Pancreas (tissue), 10 donors: ENCODE data around the gene TMIE. TPM values are rescaled to one million over a fixed set of nuclear protein-coding genes. Genes with fewer than 3 reads are reported as not detected.
A peak's percentile ranks its signal among the peaks of the same experiment; 100 is the strongest.

Experiments
- ATAC-seq, 4 donors: fragments of 200-7000 bp; cut with Tn5 transposase; one replicate each; pipeline versions ENCODE4 v1.8.0 to v1.9.1; 2020; ENCODE audit warnings: mild to moderate bottlenecking in 4 of 4, moderate library complexity in 4 of 4
- DNase-seq, 6 donors: peaks; one replicate each; pipeline ENCODE4 v3.0.0-alpha.2; 2020
- FAIRE-seq: peaks from 2 replicates; lab custom pipeline; 2012; peaks lifted over from hg19 to GRCh38; lab: Jason Lieb, UNC
- H3K27ac ChIP-seq, 4 donors: fragments of 200-600 bp; sonication (generic); 1 replicate in 3 of 4; 2 replicates in 1 of 4; pipeline versions ENCODE4 v1.5.0 to v1.8.0; 2020
- H3K27me3 ChIP-seq, 4 donors: fragments of 200-600 bp; one replicate each; pipeline ENCODE4 v1.8.0; 2021
- H3K36me3 ChIP-seq, 3 donors: fragments of 200-600 bp; sonication (generic) in 1 of 3; one replicate each; pipeline versions ENCODE4 v1.5.0 to v1.8.0; 2020 to 2021
- H3K4me1 ChIP-seq, 3 donors: fragments of 200-600 bp; one replicate each; pipeline ENCODE4 v1.8.0; 2021
- H3K4me3 ChIP-seq, 4 donors: fragments of 200-600 bp; sonication (generic) in 2 of 4; one replicate each; pipeline versions ENCODE4 v1.5.0 to v1.8.0; 2020 to 2021
- H3K9me3 ChIP-seq, 4 donors: fragments of 200-600 bp; one replicate each; pipeline ENCODE4 v1.8.0; 2021
- WGBS, 2 donors: extraction: QIAGEN DNeasy Blood & Tissue Kit; methylation state at CpG; one replicate each; pipeline ENCODE4 v1.1.7; 2013; 5-methylcytosine and 5-hydroxymethylcytosine counted together
- intact Hi-C, 3 donors: fragments of 100-400 bp; cut with DNase I; formaldehyde crosslinking; loops; one replicate each; pipeline versions ENCODE4 v1.11.1 to v1.14.2; 2022
- polyA plus RNA-seq, 2 donors: library from polyadenylated mRNA; stranded (reverse); fragments of 200-250 nt; gene quantifications; one replicate each; pipeline ENCODE4 v1.2.3, GENCODE V29; 2013
- total RNA-seq, 6 donors: library from RNA; stranded (reverse); fragmentation: NEBNext Ultra II Directional in 4 of 6; extraction: Animal tissue kit (Norgen Biotek cat#: 25700) in 4 of 6; gene quantifications; one replicate each; pipeline versions ENCODE4 v1.2.1 to v1.2.4, GENCODE V29; 2021 to 2023
- TF ChIP-seq, protein P1 (sequence below), 4 donors: fragments of 200-600 bp; sonication (generic) in 3 of 4; IDR thresholded peaks; one replicate each; pipeline versions ENCODE4 v1.5.0 to v1.8.0; 2021; ENCODE audit warnings: antibody characterized with exemption in 4 of 4
- donor health status: healthy with polysubstance abuse.
- donor health status: DM: no; HTN: no; CAD: no; lungs with moderate emphysema.
- donor health status: DM: no; HTN: no; CAD: no.
- donor health status: control.
- donor health status: control.
- donor health status: Bipolar disorder and iron deficiency.
- donor health status: DM: yes; HTN: yes; CAD: no.
- donor health status: DM: no; HTN: no; CAD: no.
- donor health status: DM: no; HTN: no; CAD: no.
- donor health status: DM: yes; HTN: yes; CAD: no.

The TMIE gene
- total and polyA plus RNA-seq, 8 donors: 0.08 to 0.52 (median 0.14) TPM; not detected in 1

DNA sequence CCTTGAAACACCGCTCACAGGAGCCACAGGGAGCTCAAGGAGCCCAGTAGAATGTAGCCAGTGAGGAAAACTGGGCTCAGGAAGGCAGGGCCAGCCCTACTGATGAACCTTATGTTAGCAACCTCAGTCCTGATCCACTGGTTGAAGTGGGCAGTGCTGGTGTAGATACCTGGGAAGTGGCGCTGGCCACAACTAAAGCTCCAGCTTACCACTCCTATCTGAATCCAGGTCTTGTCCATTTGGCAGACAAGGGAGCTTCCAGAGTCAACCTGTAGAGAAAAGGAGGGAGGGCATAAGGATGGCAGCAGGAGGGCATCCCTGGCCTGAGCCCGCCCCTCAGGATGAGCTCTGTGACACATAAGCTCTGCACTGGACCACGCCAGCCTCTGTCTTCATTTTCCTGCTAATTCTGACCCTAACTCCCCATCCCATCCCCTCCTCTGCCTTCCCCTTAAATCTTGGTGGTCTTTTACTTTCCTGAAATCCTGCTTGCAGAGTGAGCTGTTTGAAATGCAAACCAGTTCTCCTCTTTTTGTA is 18.6 kb downstream of the TMIE start:
- no peaks in the 10 kb centered on the region for H3K4me1 ChIP-seq
- no peaks in the 10 kb centered on the region for H3K27me3 ChIP-seq
- no peaks in the 10 kb centered on the region for H3K9me3 ChIP-seq
- intact Hi-C loops: no loop called here
- no peak overlapping the region for H3K4me3 ChIP-seq
- H3K36me3 ChIP-seq: no peaks in the 10 kb centered on the region
- 77 to 93% methylated on average over 4 of the region's 4 CpGs for WGBS, 2 donors
- DNase-seq (peak in 1 of 6 donors; percentile 13), FAIRE-seq (no peak), ATAC-seq (no peak)
- no peak overlapping the region for H3K27ac ChIP-seq
- TF ChIP-seq, protein P1, sequence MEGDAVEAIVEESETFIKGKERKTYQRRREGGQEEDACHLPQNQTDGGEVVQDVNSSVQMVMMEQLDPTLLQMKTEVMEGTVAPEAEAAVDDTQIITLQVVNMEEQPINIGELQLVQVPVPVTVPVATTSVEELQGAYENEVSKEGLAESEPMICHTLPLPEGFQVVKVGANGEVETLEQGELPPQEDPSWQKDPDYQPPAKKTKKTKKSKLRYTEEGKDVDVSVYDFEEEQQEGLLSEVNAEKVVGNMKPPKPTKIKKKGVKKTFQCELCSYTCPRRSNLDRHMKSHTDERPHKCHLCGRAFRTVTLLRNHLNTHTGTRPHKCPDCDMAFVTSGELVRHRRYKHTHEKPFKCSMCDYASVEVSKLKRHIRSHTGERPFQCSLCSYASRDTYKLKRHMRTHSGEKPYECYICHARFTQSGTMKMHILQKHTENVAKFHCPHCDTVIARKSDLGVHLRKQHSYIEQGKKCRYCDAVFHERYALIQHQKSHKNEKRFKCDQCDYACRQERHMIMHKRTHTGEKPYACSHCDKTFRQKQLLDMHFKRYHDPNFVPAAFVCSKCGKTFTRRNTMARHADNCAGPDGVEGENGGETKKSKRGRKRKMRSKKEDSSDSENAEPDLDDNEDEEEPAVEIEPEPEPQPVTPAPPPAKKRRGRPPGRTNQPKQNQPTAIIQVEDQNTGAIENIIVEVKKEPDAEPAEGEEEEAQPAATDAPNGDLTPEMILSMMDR (IDR thresholded peaks at IDR 0.05): no peak

DNA sequence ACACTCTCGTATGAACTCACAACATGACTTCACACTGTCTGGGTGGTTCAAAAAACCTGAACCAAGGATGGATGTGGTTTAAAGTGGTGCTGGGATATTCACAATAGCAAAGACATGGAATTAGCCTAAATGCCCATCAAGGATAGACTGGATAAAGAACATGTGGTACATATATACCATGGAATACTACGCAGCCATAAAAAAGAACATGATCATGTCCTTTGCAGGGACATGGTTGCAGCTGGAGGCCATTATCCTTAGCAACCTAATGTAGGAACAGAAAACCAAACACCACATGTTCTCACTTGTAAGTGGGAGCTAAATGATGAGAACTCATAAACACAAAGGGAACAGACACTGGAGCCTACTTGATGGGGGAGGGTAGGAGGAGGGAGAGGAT is 19.8 kb downstream of the TMIE start:
- Histone ChIP-seq H3K4me1 (no peaks in the 10 kb centered on the region), H3K27me3 (no peaks in the 10 kb centered on the region), H3K27ac (no peak overlapping the region), H3K9me3 (no peaks in the 10 kb centered on the region), H3K4me3 (no peak overlapping the region), H3K36me3 (no peaks in the 10 kb centered on the region)
- FAIRE-seq: no peak
- no peak for ATAC-seq
- DNase-seq: no peak
- TF ChIP-seq, protein P1 (IDR thresholded peaks at IDR 0.05): no peak
- 74 to 95% methylated on average over 2 of the region's 2 CpGs for WGBS, 2 donors
- intact Hi-C loops: no loop called here

DNA sequence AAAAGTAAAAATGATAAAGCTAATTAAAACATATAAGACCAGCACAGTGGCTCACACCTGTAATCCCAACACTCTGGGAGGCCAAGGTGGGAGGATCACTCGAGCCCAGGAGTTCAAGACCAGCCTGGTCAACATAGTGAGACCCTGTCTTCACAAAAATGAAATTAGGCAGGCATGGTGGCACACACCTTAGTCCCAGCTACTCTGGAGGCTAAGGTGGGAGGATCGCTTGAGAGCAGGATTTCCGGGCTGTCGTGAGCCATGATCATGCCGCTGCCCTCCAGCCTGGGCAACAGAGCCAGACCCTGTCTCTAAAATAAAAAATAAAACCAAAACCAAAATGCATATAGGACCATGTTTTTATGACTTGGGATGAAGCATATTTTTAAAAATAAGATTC is 21.3 kb downstream of the TMIE start:
- Histone ChIP-seq H3K36me3 (no peaks in the 10 kb centered on the region), H3K9me3 (no peaks in the 10 kb centered on the region), H3K27ac (no peak overlapping the region), H3K4me3 (no peak overlapping the region), H3K4me1 (no peaks in the 10 kb centered on the region), H3K27me3 (no peaks in the 10 kb centered on the region)
- intact Hi-C loops: no loop called here
- 82 to 96% methylated on average over 5 of the region's 5 CpGs for WGBS, 2 donors
- FAIRE-seq (no peak), DNase-seq (peak in 1 of 6 donors; percentile 10), ATAC-seq (no peak)
- TF ChIP-seq, protein P1 (IDR thresholded peaks at IDR 0.05): no peak

DNA sequence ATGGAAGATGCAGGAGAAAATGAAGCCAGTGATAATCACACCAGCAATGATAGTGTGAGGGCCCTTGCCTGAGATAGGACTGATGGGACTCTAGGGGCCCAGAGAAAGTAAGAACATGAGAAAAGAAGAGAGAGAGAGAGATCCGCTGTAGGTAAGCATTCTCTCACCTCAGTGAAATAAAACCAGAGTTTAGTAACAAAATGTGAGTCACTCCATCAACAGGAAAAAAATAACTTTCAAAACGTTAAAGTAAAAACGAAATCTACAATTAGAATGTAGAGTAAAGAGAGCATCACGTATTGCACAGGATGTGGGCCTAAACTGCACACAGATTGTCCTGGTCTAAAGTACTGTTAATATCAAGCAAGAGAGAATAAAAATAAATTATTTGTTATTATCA is 23.2 kb downstream of the TMIE start:
- no peaks in the 10 kb centered on the region for H3K4me1 ChIP-seq
- H3K27ac ChIP-seq: no peak overlapping the region
- TF ChIP-seq, protein P1 (IDR thresholded peaks at IDR 0.05): no peak
- no peaks in the 10 kb centered on the region for H3K36me3 ChIP-seq
- H3K27me3 ChIP-seq: no peaks in the 10 kb centered on the region
- no peaks in the 10 kb centered on the region for H3K9me3 ChIP-seq
- intact Hi-C loops: no loop called here
- ATAC-seq (no peak), DNase-seq (no peak), FAIRE-seq (no peak)
- H3K4me3 ChIP-seq: no peak overlapping the region
- WGBS, 2 donors: 62 to 83% methylated on average over 4 of the region's 4 CpGs

DNA sequence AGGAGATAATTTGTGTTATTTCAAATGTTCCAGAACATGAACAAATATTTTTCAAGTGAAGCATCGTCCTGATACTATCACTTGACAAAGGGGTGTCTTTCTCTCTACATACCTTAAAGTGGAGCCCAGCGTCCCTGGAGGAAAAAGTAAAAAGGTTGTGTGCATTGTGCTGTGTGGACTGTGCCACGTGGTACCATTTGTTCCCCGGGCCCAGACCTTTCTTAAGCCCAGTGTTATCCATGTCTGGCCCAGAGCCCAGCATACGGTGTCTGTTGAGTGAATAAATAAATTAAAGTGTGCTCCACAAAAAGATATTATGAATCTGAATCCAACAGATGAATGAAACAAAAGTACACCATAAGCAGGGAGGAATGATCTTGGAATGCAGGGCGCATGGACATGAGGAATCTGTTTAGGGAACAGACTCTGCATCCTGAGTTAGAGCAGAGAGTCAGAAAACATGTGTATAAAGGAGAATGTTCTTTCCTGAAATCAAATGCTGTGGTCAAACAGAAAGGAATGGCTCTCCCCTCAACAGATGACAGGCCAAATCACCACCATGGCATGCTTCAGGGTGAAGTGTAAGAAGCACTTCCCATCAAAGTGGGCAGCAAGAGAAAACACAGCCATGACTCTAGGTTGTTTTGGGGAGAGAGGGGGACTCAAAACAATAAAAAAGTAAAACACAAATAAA is 24.6 kb downstream of the TMIE start:
- no peaks in the 10 kb centered on the region for H3K9me3 ChIP-seq
- intact Hi-C loops: no loop called here
- no peaks in the 10 kb centered on the region for H3K36me3 ChIP-seq
- ATAC-seq (no peak), FAIRE-seq (no peak), DNase-seq (peak in 1 of 6 donors; percentile 37)
- no peaks in the 10 kb centered on the region for H3K27me3 ChIP-seq
- no peaks in the 10 kb centered on the region for H3K4me1 ChIP-seq
- no peak overlapping the region for H3K27ac ChIP-seq
- 52 to 65% methylated on average over 6 of the region's 6 CpGs for WGBS, 2 donors
- TF ChIP-seq, protein P1 (IDR thresholded peaks at IDR 0.05): no peak
- no peak overlapping the region for H3K4me3 ChIP-seq
